SK-N-SH treated with all-trans-retinoic acid at 6 μM for 48 hours (cell line): Measurements from ENCODE around the gene MAP9.
A peak's percentile ranks its signal among the peaks of the same experiment; 100 is the strongest.

Source experiments
- ATAC-seq: fragments of 200-7000 bp; cut with Tn5 transposase; 3 replicates; pipeline ENCODE4 v1.9.1; 2020; ENCODE audit warnings: mild to moderate bottlenecking, moderate library complexity
- ARNTL ChIP-seq: fragments of 450-650 bp; formaldehyde crosslinking; IDR thresholded peaks from 2 replicates; pipeline ENCODE4 v1.5.0; 2020; ENCODE audit warnings: low read depth, mild to moderate bottlenecking, moderate library complexity, borderline replicate concordance
- BACH2 ChIP-seq: fragments of 250-450 bp; sonication (Bioruptor Pico); IDR thresholded peaks from 2 replicates; pipeline ENCODE4 v1.9.0; 2021; ENCODE audit warnings: mild to moderate bottlenecking, borderline replicate concordance
- CREB5 ChIP-seq: fragments of 250-450 bp; sonication (Bioruptor Pico); IDR thresholded peaks from 2 replicates; pipeline ENCODE4 v1.5.1; 2020; ENCODE audit warnings: low read depth, mild to moderate bottlenecking, moderate library complexity
- CSDC2 ChIP-seq: fragments of 250-450 bp; sonication (Bioruptor Pico); IDR thresholded peaks from 2 replicates; pipeline ENCODE4 v1.5.0; 2020; ENCODE audit warnings: mild to moderate bottlenecking, moderate library complexity
- CSRNP3 ChIP-seq: fragments of 250-450 bp; sonication (Bioruptor Pico); IDR thresholded peaks from 2 replicates; pipeline ENCODE4 v1.5.1; 2021; ENCODE audit warnings: mild to moderate bottlenecking, moderate library complexity
- ESRRG ChIP-seq: fragments of 250-450 bp; sonication (Bioruptor Pico); IDR thresholded peaks from 2 replicates; pipeline ENCODE4 v1.6.1; 2021; ENCODE audit warnings: mild to moderate bottlenecking
- GLIS3 ChIP-seq: fragments of 250-450 bp; sonication (Bioruptor Pico); IDR thresholded peaks from 2 replicates; pipeline ENCODE4 v1.5.0; 2020; ENCODE audit warnings: mild to moderate bottlenecking, moderate library complexity
- ISL1 ChIP-seq: fragments of 250-450 bp; sonication (Bioruptor Pico); IDR thresholded peaks from 2 replicates; pipeline ENCODE4 v2.1.2; 2022; ENCODE audit warnings: mild to moderate bottlenecking, moderate library complexity
- OSR1 ChIP-seq: fragments of 250-450 bp; sonication (Bioruptor Pico); IDR thresholded peaks from 2 replicates; pipeline ENCODE4 v1.8.0; 2022; ENCODE audit warnings: moderate library complexity, mild to moderate bottlenecking, inconsistent platforms
- PPARA ChIP-seq: fragments of 250-450 bp; sonication (Bioruptor Pico); IDR thresholded peaks from 2 replicates; pipeline ENCODE4 v1.5.0; 2020; ENCODE audit warnings: mild to moderate bottlenecking, borderline replicate concordance
- RARB ChIP-seq: fragments of 250-450 bp; sonication (Bioruptor Pico); IDR thresholded peaks from 2 replicates; pipeline ENCODE4 v1.8.0; 2021; ENCODE audit warnings: mild to moderate bottlenecking, moderate library complexity
- SNAI2 ChIP-seq: fragments of 250-450 bp; sonication (Bioruptor Pico); IDR thresholded peaks from 2 replicates; pipeline ENCODE4 v1.5.0; 2020; ENCODE audit warnings: mild to moderate bottlenecking, moderate library complexity
- TCF4 ChIP-seq: fragments of 250-450 bp; sonication (Bioruptor Pico); IDR thresholded peaks from 2 replicates; pipeline ENCODE4 v1.8.0; 2021; ENCODE audit warnings: mild to moderate bottlenecking, moderate library complexity, borderline replicate concordance
- TOX ChIP-seq: fragments of 250-450 bp; sonication (Bioruptor Pico); IDR thresholded peaks from 2 replicates; pipeline ENCODE4 v1.8.0; 2021; ENCODE audit warnings: mild to moderate bottlenecking, moderate library complexity, borderline replicate concordance
- ZC3H10 ChIP-seq: fragments of 250-450 bp; sonication (Bioruptor Pico); IDR thresholded peaks from 2 replicates; pipeline ENCODE4 v1.5.1; 2021; ENCODE audit warnings: mild to moderate bottlenecking, moderate library complexity
- ZFP3 ChIP-seq: fragments of 250-450 bp; sonication (Bioruptor Pico); IDR thresholded peaks from 2 replicates; pipeline ENCODE4 v1.5.0; 2020; ENCODE audit warnings: mild to moderate bottlenecking, moderate library complexity
- ZNF565 ChIP-seq: fragments of 450-650 bp; formaldehyde crosslinking; conservative IDR thresholded peaks from 2 replicates; pipeline ENCODE4 v1.5.0; 2020; ENCODE audit warnings: low read depth, mild to moderate bottlenecking, moderate library complexity
- ZNF70 ChIP-seq: fragments of 450-650 bp; formaldehyde crosslinking; IDR thresholded peaks from 2 replicates; pipeline ENCODE4 v1.5.0; 2020; ENCODE audit warnings: mild to moderate bottlenecking, moderate library complexity
- ZNF8 ChIP-seq: fragments of 450-650 bp; formaldehyde crosslinking; IDR thresholded peaks from 2 replicates; pipeline ENCODE4 v1.5.0; 2020; ENCODE audit warnings: mild to moderate bottlenecking, moderate library complexity
- TF ChIP-seq, protein P1 (sequence below): fragments of 250-450 bp; sonication (Bioruptor Pico); IDR thresholded peaks from 2 replicates; pipeline ENCODE4 v1.8.0; 2021; ENCODE audit warnings: low read depth, mild to moderate bottlenecking, moderate library complexity, borderline replicate concordance
- TF ChIP-seq, protein P2 (sequence below): fragments of 250-450 bp; sonication (Bioruptor Pico); IDR thresholded peaks from 2 replicates; pipeline ENCODE4 v1.8.0; 2020; ENCODE audit warnings: mild to moderate bottlenecking, moderate library complexity, borderline replicate concordance
- TF ChIP-seq, protein P3 (sequence below): fragments of 250-450 bp; sonication (Bioruptor Pico); IDR thresholded peaks from 2 replicates; pipeline ENCODE4 v1.5.0; 2020; ENCODE audit warnings: mild to moderate bottlenecking, moderate library complexity

MAP9 gene

DNA sequence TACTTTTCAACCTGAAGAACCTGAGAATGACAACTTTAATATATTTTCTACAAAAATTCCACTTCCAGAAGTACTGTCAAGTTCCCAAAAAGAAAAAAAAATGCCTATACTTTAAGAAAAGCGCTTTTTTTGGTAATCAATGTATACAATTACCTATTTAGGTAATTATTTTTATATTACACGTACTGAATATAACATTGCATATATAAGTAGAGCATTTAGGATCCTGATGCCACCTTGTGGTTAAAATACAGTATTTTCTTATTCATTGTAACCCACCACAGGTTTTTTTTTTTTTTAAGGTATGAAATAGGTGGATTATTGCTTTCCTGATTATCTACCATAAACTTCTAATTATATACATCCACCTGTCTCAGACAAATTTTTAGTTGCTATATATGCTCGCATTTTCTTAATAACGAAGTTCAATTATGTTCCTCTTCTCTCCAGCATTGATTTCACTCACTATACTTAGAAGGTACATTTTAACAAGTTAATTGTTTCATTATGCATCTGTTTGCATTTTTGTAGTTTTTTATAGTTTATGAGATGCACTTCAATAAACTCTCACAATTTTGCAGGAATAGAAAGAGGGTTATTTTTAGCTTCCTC lies 5.2 kb downstream of the MAP9 start:
- TF ChIP-seq ZNF8 (CRISPR knock-in tag) (no peak), ISL1 (CRISPR knock-in tag) (no peak), SNAI2 (CRISPR knock-in tag) (no peak), CREB5 (CRISPR knock-in tag) (no peak), BACH2 (no peak), TCF4 (CRISPR knock-in tag) (no peak), ESRRG (CRISPR knock-in tag) (no peak), CSDC2 (CRISPR knock-in tag) (no peak), ZNF70 (CRISPR knock-in tag) (no peak), ZC3H10 (CRISPR knock-in tag) (no peak), GLIS3 (CRISPR knock-in tag) (no peak), ARNTL (CRISPR knock-in tag) (no peak), RARB (no peak), ZFP3 (CRISPR knock-in tag) (no peak), ZNF565 (CRISPR knock-in tag) (no peak)
- TF ChIP-seq, protein P1, sequence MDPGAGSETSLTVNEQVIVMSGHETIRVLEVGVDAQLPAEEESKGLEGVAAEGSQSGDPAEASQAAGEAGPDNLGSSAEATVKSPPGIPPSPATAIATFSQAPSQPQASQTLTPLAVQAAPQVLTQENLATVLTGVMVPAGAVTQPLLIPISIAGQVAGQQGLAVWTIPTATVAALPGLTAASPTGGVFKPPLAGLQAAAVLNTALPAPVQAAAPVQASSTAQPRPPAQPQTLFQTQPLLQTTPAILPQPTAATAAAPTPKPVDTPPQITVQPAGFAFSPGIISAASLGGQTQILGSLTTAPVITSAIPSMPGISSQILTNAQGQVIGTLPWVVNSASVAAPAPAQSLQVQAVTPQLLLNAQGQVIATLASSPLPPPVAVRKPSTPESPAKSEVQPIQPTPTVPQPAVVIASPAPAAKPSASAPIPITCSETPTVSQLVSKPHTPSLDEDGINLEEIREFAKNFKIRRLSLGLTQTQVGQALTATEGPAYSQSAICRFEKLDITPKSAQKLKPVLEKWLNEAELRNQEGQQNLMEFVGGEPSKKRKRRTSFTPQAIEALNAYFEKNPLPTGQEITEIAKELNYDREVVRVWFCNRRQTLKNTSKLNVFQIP = no peak
- TF ChIP-seq, protein P2, sequence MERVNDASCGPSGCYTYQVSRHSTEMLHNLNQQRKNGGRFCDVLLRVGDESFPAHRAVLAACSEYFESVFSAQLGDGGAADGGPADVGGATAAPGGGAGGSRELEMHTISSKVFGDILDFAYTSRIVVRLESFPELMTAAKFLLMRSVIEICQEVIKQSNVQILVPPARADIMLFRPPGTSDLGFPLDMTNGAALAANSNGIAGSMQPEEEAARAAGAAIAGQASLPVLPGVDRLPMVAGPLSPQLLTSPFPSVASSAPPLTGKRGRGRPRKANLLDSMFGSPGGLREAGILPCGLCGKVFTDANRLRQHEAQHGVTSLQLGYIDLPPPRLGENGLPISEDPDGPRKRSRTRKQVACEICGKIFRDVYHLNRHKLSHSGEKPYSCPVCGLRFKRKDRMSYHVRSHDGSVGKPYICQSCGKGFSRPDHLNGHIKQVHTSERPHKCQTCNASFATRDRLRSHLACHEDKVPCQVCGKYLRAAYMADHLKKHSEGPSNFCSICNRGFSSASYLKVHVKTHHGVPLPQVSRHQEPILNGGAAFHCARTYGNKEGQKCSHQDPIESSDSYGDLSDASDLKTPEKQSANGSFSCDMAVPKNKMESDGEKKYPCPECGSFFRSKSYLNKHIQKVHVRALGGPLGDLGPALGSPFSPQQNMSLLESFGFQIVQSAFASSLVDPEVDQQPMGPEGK (CRISPR knock-in tag) = no peak
- ATAC-seq = peak; percentile 57

- no peak for TF ChIP-seq TOX (CRISPR knock-in tag)
- TF ChIP-seq, protein P3, sequence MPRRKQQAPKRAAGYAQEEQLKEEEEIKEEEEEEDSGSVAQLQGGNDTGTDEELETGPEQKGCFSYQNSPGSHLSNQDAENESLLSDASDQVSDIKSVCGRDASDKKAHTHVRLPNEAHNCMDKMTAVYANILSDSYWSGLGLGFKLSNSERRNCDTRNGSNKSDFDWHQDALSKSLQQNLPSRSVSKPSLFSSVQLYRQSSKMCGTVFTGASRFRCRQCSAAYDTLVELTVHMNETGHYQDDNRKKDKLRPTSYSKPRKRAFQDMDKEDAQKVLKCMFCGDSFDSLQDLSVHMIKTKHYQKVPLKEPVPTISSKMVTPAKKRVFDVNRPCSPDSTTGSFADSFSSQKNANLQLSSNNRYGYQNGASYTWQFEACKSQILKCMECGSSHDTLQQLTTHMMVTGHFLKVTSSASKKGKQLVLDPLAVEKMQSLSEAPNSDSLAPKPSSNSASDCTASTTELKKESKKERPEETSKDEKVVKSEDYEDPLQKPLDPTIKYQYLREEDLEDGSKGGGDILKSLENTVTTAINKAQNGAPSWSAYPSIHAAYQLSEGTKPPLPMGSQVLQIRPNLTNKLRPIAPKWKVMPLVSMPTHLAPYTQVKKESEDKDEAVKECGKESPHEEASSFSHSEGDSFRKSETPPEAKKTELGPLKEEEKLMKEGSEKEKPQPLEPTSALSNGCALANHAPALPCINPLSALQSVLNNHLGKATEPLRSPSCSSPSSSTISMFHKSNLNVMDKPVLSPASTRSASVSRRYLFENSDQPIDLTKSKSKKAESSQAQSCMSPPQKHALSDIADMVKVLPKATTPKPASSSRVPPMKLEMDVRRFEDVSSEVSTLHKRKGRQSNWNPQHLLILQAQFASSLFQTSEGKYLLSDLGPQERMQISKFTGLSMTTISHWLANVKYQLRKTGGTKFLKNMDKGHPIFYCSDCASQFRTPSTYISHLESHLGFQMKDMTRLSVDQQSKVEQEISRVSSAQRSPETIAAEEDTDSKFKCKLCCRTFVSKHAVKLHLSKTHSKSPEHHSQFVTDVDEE (CRISPR knock-in tag) = no peak
- no peak for TF ChIP-seq GLIS3 (CRISPR knock-in tag)
- no peak for TF ChIP-seq ZNF70 (CRISPR knock-in tag)
- no peak for TF ChIP-seq CSRNP3 (CRISPR knock-in tag)
- TF ChIP-seq CSDC2 (CRISPR knock-in tag) = no peak
- TF ChIP-seq ZNF8 (CRISPR knock-in tag) = no peak
- TF ChIP-seq, protein P2 (CRISPR knock-in tag) = no peak
- no peak for TF ChIP-seq PPARA (CRISPR knock-in tag)
- TF ChIP-seq, protein P1 = no peak
- TF ChIP-seq SNAI2 (CRISPR knock-in tag) = no peak
- TF ChIP-seq CREB5 (CRISPR knock-in tag) = no peak
- no peak for TF ChIP-seq ISL1 (CRISPR knock-in tag)
- no peak for TF ChIP-seq TCF4 (CRISPR knock-in tag)
- TF ChIP-seq OSR1 (CRISPR knock-in tag) = no peak
- TF ChIP-seq ZC3H10 (CRISPR knock-in tag) = no peak
- no peak for TF ChIP-seq ESRRG (CRISPR knock-in tag)
- no peak for ATAC-seq
Observed at GRCh38 chr4:155367608-155368007, 9.2 kb downstream of the MAP9 start.
